HG02938 (cell line): ENCODE results near the gene RNF135.
"Not testable (repeated sequence)": the region's sequence is repeated elsewhere in the genome, so short reads cannot be mapped to it uniquely, and the experiment has no call there.

Source experiments
- ATAC-seq: cut with Tn5 transposase; IDR thresholded peaks from one replicate; pipeline ENCODE4 v1.9.1; 2021; ENCODE audit warnings: mild to moderate bottlenecking, moderate library complexity; ENCODE audit not compliant: unreplicated experiment

Gene RNF135

GRCh38 chr17:30970831-30971567, at the start of gene RNF135:
RNF135 (plus strand) TSS chr17:30971039; CDS start chr17:30971074, 35 bp downstream.
- no peak for ATAC-seq

GRCh38 chr17:30921544-30922196, 49.2 kb upstream of the RNF135 start, which contains the start of gene ADAP2:
ADAP2 (plus strand) TSS chr17:30921945; CDS start chr17:30922015, 70 bp downstream.
- no peak for ATAC-seq

GRCh38 chr17:30922235-30923030, 48.4 kb upstream of the RNF135 start:
- ATAC-seq, result no peak

GRCh38 chr17:30924341-30924740, 46.5 kb upstream of the RNF135 start:
- no peak for ATAC-seq

GRCh38 chr17:30926516-30926915, 44.3 kb upstream of the RNF135 start:
- ATAC-seq, result no peak

GRCh38 chr17:30927756-30928155, 43.1 kb upstream of the RNF135 start:
- ATAC-seq, result no peak

GRCh38 chr17:30928584-30928983, 42.3 kb upstream of the RNF135 start:
- no peak for ATAC-seq

GRCh38 chr17:30929081-30929633, 41.7 kb upstream of the RNF135 start:
- ATAC-seq, result no peak

GRCh38 chr17:30929861-30930260, 41.0 kb upstream of the RNF135 start:
- ATAC-seq, result not testable (repeated sequence)

- ATAC-seq, result no peak
Measured at GRCh38 chr17:30930495-30930894, 40.3 kb upstream of the RNF135 start.

GRCh38 chr17:30931582-30931981, 39.3 kb upstream of the RNF135 start:
- not testable (repeated sequence) for ATAC-seq

GRCh38 chr17:30933966-30934365, 36.9 kb upstream of the RNF135 start:
- no peak for ATAC-seq

GRCh38 chr17:30939051-30939689, 31.7 kb upstream of the RNF135 start:
- no peak for ATAC-seq

GRCh38 chr17:30942308-30943079, 28.3 kb upstream of the RNF135 start:
- ATAC-seq, result no peak

- no peak for ATAC-seq
Measured at GRCh38 chr17:30947796-30948195, 23.0 kb upstream of the RNF135 start.

GRCh38 chr17:30950189-30950588, 20.6 kb upstream of the RNF135 start:
- no peak for ATAC-seq

GRCh38 chr17:30950669-30951399, 20.0 kb upstream of the RNF135 start:
- ATAC-seq, result no peak

GRCh38 chr17:30952638-30953393, 18.0 kb upstream of the RNF135 start:
- ATAC-seq, result no peak
